K562 (cell line): ENCODE results near the gene TRIM45.

Experiments used
- CTCF ChIP-seq, 3 experiments: IDR thresholded peaks in 2 of 3; conservative IDR thresholded peaks in 1 of 3; 2 replicates each; pipeline ENCODE4 v1.5.1; 2011 to 2012; ENCODE audit warnings: low read length in 3 of 3, mild to moderate bottlenecking in 3 of 3, control low read depth in 2 of 3, improper control_type of control experiment in 1 of 3, inconsistent platforms in 1 of 3, low read depth in 1 of 3, mixed read lengths in 1 of 3, moderate library complexity in 1 of 3; ENCODE audit not compliant: insufficient read depth in 2 of 3
- JUN ChIP-seq, 2 experiments: sonication (generic) in 1 of 2; formaldehyde crosslinking in 1 of 2; IDR thresholded peaks; 2 replicates each; pipeline versions ENCODE4 v1.6.1 to v1.8.0; 2012 to 2022; ENCODE audit warnings: borderline replicate concordance in 2 of 2, mild to moderate bottlenecking in 2 of 2, improper control_type of control experiment in 1 of 2, low read depth in 1 of 2, low read length in 1 of 2, missing genetic modification reagents in 1 of 2
- KAT2B ChIP-seq: IDR thresholded peaks from one replicate; pipeline ENCODE4 v1.6.1; 2012; ENCODE audit warnings: low read depth, mild to moderate bottlenecking, control low read depth, inconsistent platforms, low read length, moderate library complexity
- LEF1 ChIP-seq: fragments of 450-650 bp; IDR thresholded peaks from 2 replicates; pipeline ENCODE4 v1.6.1; 2016; ENCODE audit warnings: mild to moderate bottlenecking
- SMARCB1 ChIP-seq: IDR thresholded peaks from 2 replicates; pipeline ENCODE4 v1.6.1; 2011; ENCODE audit warnings: improper control_type of control experiment, low read depth; ENCODE audit not compliant: insufficient read length
- ZHX1 ChIP-seq: fragments of 150-350 bp; conservative IDR thresholded peaks from 2 replicates; pipeline ENCODE4 v1.6.1; 2014; ENCODE audit warnings: low read length
- TF ChIP-seq, protein P1 (sequence below), 2 experiments: fragments of 450-650 bp in 1 of 2; IDR thresholded peaks; 2 replicates each; pipeline ENCODE4 v1.6.1; 2011 to 2017; ENCODE audit warnings: low read depth in 2 of 2, antibody characterized with exemption in 1 of 2, borderline replicate concordance in 1 of 2, low read length in 1 of 2, mild to moderate bottlenecking in 1 of 2, mixed read lengths in 1 of 2; ENCODE audit not compliant: control insufficient read depth in 1 of 2

- TF ChIP-seq ZHX1 (no peak), JUN (IDR thresholded peaks at IDR 0.05; ENCODE audit: borderline replicate concordance, low read depth, low read length) (no peak), JUN (CRISPR knock-in tag; IDR thresholded peaks at IDR 0.05; ENCODE audit: borderline replicate concordance) (no peak), CTCF (IDR thresholded peaks at IDR 0.05 in 2 of 3, conservative IDR thresholded peaks at IDR 0.05 in 1 of 3; ENCODE audit: insufficient read depth in 2 of 3, low read depth in 1 of 3, low read length in 3 of 3) (no peak), SMARCB1 (no peak), KAT2B (no peak), LEF1 (no peak)
- TF ChIP-seq, protein P1, sequence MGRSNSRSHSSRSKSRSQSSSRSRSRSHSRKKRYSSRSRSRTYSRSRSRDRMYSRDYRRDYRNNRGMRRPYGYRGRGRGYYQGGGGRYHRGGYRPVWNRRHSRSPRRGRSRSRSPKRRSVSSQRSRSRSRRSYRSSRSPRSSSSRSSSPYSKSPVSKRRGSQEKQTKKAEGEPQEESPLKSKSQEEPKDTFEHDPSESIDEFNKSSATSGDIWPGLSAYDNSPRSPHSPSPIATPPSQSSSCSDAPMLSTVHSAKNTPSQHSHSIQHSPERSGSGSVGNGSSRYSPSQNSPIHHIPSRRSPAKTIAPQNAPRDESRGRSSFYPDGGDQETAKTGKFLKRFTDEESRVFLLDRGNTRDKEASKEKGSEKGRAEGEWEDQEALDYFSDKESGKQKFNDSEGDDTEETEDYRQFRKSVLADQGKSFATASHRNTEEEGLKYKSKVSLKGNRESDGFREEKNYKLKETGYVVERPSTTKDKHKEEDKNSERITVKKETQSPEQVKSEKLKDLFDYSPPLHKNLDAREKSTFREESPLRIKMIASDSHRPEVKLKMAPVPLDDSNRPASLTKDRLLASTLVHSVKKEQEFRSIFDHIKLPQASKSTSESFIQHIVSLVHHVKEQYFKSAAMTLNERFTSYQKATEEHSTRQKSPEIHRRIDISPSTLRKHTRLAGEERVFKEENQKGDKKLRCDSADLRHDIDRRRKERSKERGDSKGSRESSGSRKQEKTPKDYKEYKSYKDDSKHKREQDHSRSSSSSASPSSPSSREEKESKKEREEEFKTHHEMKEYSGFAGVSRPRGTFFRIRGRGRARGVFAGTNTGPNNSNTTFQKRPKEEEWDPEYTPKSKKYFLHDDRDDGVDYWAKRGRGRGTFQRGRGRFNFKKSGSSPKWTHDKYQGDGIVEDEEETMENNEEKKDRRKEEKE (IDR thresholded peaks at IDR 0.05; ENCODE audit: borderline replicate concordance in 1 of 2, control insufficient read depth in 1 of 2, low read depth in 2 of 2, low read length in 1 of 2): no peak
These were observed 22.3 kb upstream of the TRIM45 start for GRCh38 chr1:117143871-117144270.
